Lung (tissue), 12 donors: ENCODE results near the gene ARHGEF28. TPM values are rescaled to one million over a fixed set of nuclear protein-coding genes. Genes with fewer than 3 reads are reported as not detected.

ENCODE experiments used
- ATAC-seq: fragments of 200-7000 bp; cut with Tn5 transposase; one replicate; pipeline ENCODE4 v1.9.1; 2020; ENCODE audit warnings: moderate number of reproducible peaks; ENCODE audit not compliant: insufficient read depth, low FRiP score
- DNase-seq, 3 donors: peaks; one replicate each; pipeline ENCODE4 v3.0.0-alpha.2; 2013 to 2017
- H3K27ac ChIP-seq, 2 donors: one replicate each; pipeline ENCODE4 v1.5.1; 2013; ENCODE audit warnings: mild to moderate bottlenecking in 2 of 2, moderate library complexity in 2 of 2, control low read depth in 1 of 2, inconsistent platforms in 1 of 2, low read depth in 1 of 2, low read length in 1 of 2
- H3K27me3 ChIP-seq, 3 donors: one replicate each; pipeline ENCODE4 v1.5.1; 2013; ENCODE audit warnings: low read length in 2 of 3; ENCODE audit not compliant: control insufficient read depth in 3 of 3, insufficient read depth in 3 of 3
- H3K36me3 ChIP-seq, 4 donors: one replicate each; pipeline ENCODE4 v1.5.1; 2013; ENCODE audit warnings: low read length in 4 of 4, mild to moderate bottlenecking in 1 of 4, moderate library complexity in 1 of 4; ENCODE audit not compliant: control insufficient read depth in 4 of 4, insufficient read depth in 4 of 4
- H3K4me1 ChIP-seq, 5 donors: one replicate each; pipeline ENCODE4 v1.5.1; 2013; ENCODE audit warnings: low read length in 5 of 5, mild to moderate bottlenecking in 2 of 5, moderate library complexity in 1 of 5; ENCODE audit not compliant: control insufficient read depth in 5 of 5, insufficient read depth in 5 of 5
- H3K4me3 ChIP-seq: one replicate; pipeline ENCODE4 v1.5.1; 2013; ENCODE audit warnings: mild to moderate bottlenecking, control low read depth, moderate library complexity
- H3K9ac ChIP-seq, 2 donors: one replicate each; pipeline ENCODE4 v1.5.1; 2013; ENCODE audit warnings: low read length in 2 of 2, control low read depth in 1 of 2; ENCODE audit not compliant: insufficient read depth in 1 of 2
- H3K9me3 ChIP-seq, 4 donors: one replicate each; pipeline ENCODE4 v1.5.1; 2013; ENCODE audit warnings: low read length in 3 of 4, mild to moderate bottlenecking in 1 of 4, moderate library complexity in 1 of 4; ENCODE audit not compliant: control insufficient read depth in 4 of 4, insufficient read depth in 3 of 4
- CTCF ChIP-seq: IDR thresholded peaks from 2 replicates; pipeline ENCODE4 v1.5.1; 2012; ENCODE audit warnings: mild to moderate bottlenecking; ENCODE audit errors: control extremely low read depth, extremely low read depth
- WGBS, 2 donors: extraction: QIAGEN DNeasy Blood & Tissue Kit; methylation state at CpG; one replicate each; pipeline ENCODE4 v1.1.7; 2013; 5-methylcytosine and 5-hydroxymethylcytosine counted together
- polyA plus RNA-seq, 2 donors: library from polyadenylated mRNA; stranded (reverse); fragments of 200-250 nt; gene quantifications; one replicate each; pipeline ENCODE4 v1.2.1, GENCODE V29; 2013
- total RNA-seq, 2 donors: library from RNA; depleted of rRNA in 1 of 2; stranded (reverse); fragments of >200 nt in 1 of 2; gene quantifications; one replicate each; pipeline ENCODE4 v1.2.1, GENCODE V29; 2014 to 2021
- donor health status: control.
- donor health status: control.
- donor health status: Bipolar disorder and iron deficiency.
- donor health status: healthy.
- donor health status: DM: yes; HTN: yes; CAD: no.

Gene ARHGEF28
- total and polyA plus RNA-seq, 4 donors, result 3.0 to 13.0 (median 10.0) TPM

- H3K9me3 ChIP-seq, result peaks cover 0 to 3% (median 0%) of the 10 kb centered on the region in 4 donors
- no peak for DNase-seq
- TF ChIP-seq CTCF, result no peak
- H3K36me3 ChIP-seq, result no peaks in the 10 kb centered on the region
- ATAC-seq, result no peak
- peaks cover 0 to 3% (median 0%) of the 10 kb centered on the region in 3 donors for H3K27me3 ChIP-seq
- WGBS, 2 donors, result 69 to 82% methylated on average over 8 of the region's 8 CpGs
- no peak overlapping the region for H3K9ac ChIP-seq
- peaks cover 0 to 2% (median 0%) of the 10 kb centered on the region in 5 donors for H3K4me1 ChIP-seq
- H3K4me3 ChIP-seq, result no peak overlapping the region
- H3K27ac ChIP-seq, result no peak overlapping the region
Observed at GRCh38 chr5:73605223-73606087, 20.5 kb upstream of the ARHGEF28 start.

GRCh38 chr5:73606206-73606753 lies 19.7 kb upstream of the ARHGEF28 start:
- Histone ChIP-seq H3K9ac (no peak overlapping the region), H3K27ac (no peak overlapping the region), H3K36me3 (no peaks in the 10 kb centered on the region), H3K4me1 (peaks cover 0 to 2% (median 0%) of the 10 kb centered on the region in 5 donors), H3K27me3 (peaks cover 0 to 3% (median 0%) of the 10 kb centered on the region in 3 donors), H3K9me3 (peaks cover 0 to 3% (median under 1%) of the 10 kb centered on the region in 4 donors), H3K4me3 (no peak overlapping the region)
- TF ChIP-seq CTCF, result no peak
- no peak for ATAC-seq
- 61 to 72% methylated on average over 3 of the region's 3 CpGs for WGBS, 2 donors
- no peak for DNase-seq

- H3K27me3 ChIP-seq, result peaks cover 0 to 3% (median 0%) of the 10 kb centered on the region in 3 donors
- H3K27ac ChIP-seq, result no peak overlapping the region
- ATAC-seq (no peak), DNase-seq (no peak)
- peaks cover 0 to 2% (median 0%) of the 10 kb centered on the region in 5 donors for H3K4me1 ChIP-seq
- H3K9me3 ChIP-seq, result peaks cover 0 to 1% (median 0%) of the 10 kb centered on the region in 4 donors
- H3K36me3 ChIP-seq, result no peaks in the 10 kb centered on the region
- no peak for TF ChIP-seq CTCF
- no peak overlapping the region for H3K4me3 ChIP-seq
- no peak overlapping the region for H3K9ac ChIP-seq
Observed at GRCh38 chr5:73607228-73607627, 18.8 kb upstream of the ARHGEF28 start.
